ENCODE measurements around the gene MAGI1. TPM values are rescaled to one million over a fixed set of nuclear protein-coding genes. Genes with fewer than 3 reads are reported as not detected.

MAGI1 gene
- total and polyA plus RNA-seq, 2 donors (not counting 1 experiment from before 2014, with no cell fraction given), result 0.10 to 0.22 TPM

DNA sequence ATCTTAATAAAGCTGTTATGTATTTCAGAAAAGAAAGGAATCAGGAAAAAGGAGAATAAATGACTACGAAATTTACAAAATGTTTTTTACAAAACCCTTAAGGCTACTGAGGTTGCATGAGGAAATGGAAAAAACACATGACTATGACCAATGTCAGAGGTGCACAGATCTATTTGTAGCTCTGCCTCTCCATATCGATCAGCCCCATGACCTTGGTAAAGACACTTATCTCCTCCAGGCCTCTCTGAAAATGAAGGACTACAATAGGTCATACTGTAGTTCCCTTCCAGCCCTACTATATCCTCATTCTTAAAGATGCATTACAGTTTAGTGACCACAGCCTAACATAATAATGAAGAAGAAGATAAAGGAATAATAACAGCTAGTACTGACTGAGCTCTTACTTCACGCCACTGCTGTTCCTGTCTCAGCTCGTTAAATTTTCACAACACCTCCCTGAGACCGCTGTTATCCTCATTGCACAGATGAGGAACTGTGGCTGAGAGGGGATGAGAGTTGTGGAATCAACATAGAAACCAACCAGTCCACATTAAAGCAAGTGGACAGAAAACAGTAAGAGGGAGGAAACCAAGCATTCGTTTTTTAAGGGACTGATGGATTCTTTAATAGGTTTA lies 163.2 kb downstream of the MAGI1 start:
- H3K27ac ChIP-seq (ENCODE audit: low read length in 2 of 2), result no peak overlapping the region
- H2AFZ ChIP-seq (ENCODE audit: insufficient read depth, low read depth, low read length, poor library complexity, severe bottlenecking), result no peak overlapping the region
- no peak overlapping the region for H3K27ac Mint-ChIP-seq
- H3K4me1 ChIP-seq (ENCODE audit: control insufficient read depth in 2 of 2, insufficient read depth in 2 of 2, low read length in 2 of 2), result no peaks in the 10 kb centered on the region
- H3K9me3 ChIP-seq (ENCODE audit: control extremely low read depth in 1 of 3, control insufficient read depth in 2 of 3, insufficient read depth in 1 of 3, low read length in 2 of 3), result peaks cover 0 to 3% (median 0%) of the 10 kb centered on the region in 3 donors
- CTCF ChIA-PET, result interaction anchor here (1.4 kb wide), 1 partner anchor 12 kb away, joined by 4 read pairs; no protein-coding TSS in a partner anchor
- no peak overlapping the region for H3K4me2 ChIP-seq (replicated peaks; ENCODE audit: low read depth, low read length, poor library complexity, severe bottlenecking)
- no peak overlapping the region for H3K4me3 ChIP-seq (ENCODE audit: control extremely low read depth in 1 of 5, extremely low read depth in 1 of 5, insufficient read depth in 1 of 5, low read depth in 2 of 5, low read length in 4 of 5)
- H3K9ac ChIP-seq (ENCODE audit: low read length), result no peak overlapping the region
- H3K9me3 Mint-ChIP-seq (ENCODE audit: insufficient read depth), result no peaks in the 10 kb centered on the region
- H3K27me3 ChIP-seq (replicated peaks in 1 of 4; ENCODE audit: control extremely low read depth in 1 of 4, control insufficient read depth in 3 of 4, insufficient read depth in 4 of 4, low read length in 3 of 4), result no peaks in the 10 kb centered on the region
- H4K20me1 ChIP-seq (ENCODE audit: control insufficient read depth, insufficient read depth, low read length, poor library complexity, severe bottlenecking), result no peaks in the 10 kb centered on the region
- POLR2A ChIA-PET, result no interaction called here
- no peaks in the 10 kb centered on the region for H3K79me2 ChIP-seq (ENCODE audit: control insufficient read depth, insufficient read depth, low read length)
- intact Hi-C loops (cut with micrococcal nuclease), result no loop called here
- no peak for DNase-seq
- H3K4me3 Mint-ChIP-seq, result no peak overlapping the region
- H3K27me3 Mint-ChIP-seq, result no peaks in the 10 kb centered on the region
- TF ChIP-seq, protein P1, sequence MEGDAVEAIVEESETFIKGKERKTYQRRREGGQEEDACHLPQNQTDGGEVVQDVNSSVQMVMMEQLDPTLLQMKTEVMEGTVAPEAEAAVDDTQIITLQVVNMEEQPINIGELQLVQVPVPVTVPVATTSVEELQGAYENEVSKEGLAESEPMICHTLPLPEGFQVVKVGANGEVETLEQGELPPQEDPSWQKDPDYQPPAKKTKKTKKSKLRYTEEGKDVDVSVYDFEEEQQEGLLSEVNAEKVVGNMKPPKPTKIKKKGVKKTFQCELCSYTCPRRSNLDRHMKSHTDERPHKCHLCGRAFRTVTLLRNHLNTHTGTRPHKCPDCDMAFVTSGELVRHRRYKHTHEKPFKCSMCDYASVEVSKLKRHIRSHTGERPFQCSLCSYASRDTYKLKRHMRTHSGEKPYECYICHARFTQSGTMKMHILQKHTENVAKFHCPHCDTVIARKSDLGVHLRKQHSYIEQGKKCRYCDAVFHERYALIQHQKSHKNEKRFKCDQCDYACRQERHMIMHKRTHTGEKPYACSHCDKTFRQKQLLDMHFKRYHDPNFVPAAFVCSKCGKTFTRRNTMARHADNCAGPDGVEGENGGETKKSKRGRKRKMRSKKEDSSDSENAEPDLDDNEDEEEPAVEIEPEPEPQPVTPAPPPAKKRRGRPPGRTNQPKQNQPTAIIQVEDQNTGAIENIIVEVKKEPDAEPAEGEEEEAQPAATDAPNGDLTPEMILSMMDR (IDR thresholded peaks at IDR 0.05), result no peak
- TF ChIP-seq EZH2 (IDR thresholded peaks at IDR 0.05; ENCODE audit: borderline replicate concordance, insufficient read depth, low read depth, low read length, poor library complexity, severe bottlenecking), result no peak
- no peak for ATAC-seq (ENCODE audit: low read depth)
- no peaks in the 10 kb centered on the region for H3K4me1 Mint-ChIP-seq
- 83% methylated on average over 2 of the region's 6 CpGs for WGBS (ENCODE audit: insufficient coverage)
- H3K36me3 ChIP-seq (replicated peaks in 1 of 2; ENCODE audit: control extremely low read depth in 1 of 2, control insufficient read depth in 1 of 2, extremely low read depth in 1 of 2, insufficient read depth in 2 of 2, low read length in 1 of 2), result no peaks in the 10 kb centered on the region

DNA sequence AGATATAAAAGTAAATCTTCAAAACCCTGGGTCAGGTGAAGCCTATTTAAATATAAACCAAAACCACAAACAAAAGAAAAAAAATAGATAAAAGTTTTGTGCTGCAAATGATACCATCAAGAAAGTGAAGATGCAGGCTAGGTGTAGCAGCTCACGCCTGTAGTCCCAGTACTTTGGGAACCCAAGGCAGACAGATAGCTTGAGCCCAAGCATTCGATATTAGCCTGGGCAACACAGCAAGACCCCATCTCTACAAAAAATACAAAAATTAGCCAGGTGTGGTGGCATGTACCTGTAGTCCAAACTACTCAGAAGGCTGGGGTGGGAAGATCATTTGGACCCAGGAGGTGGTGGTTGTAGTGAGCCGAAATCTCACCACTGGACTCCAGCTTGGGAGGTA lies 164.8 kb downstream of the MAGI1 start:
- TF ChIP-seq EZH2 (IDR thresholded peaks at IDR 0.05; ENCODE audit: borderline replicate concordance, insufficient read depth, low read depth, low read length, poor library complexity, severe bottlenecking), result no peak
- TF ChIP-seq, protein P1 (IDR thresholded peaks at IDR 0.05), result no peak
- no peak overlapping the region for H3K4me2 ChIP-seq (replicated peaks; ENCODE audit: low read depth, low read length, poor library complexity, severe bottlenecking)
- Mint-ChIP-seq H3K27ac (no peak overlapping the region), H3K4me1 (no peaks in the 10 kb centered on the region), H3K27me3 (no peaks in the 10 kb centered on the region), H3K9me3 (ENCODE audit: insufficient read depth) (no peaks in the 10 kb centered on the region), H3K4me3 (no peak overlapping the region)
- no peaks in the 10 kb centered on the region for H3K36me3 ChIP-seq (replicated peaks in 1 of 2; ENCODE audit: control extremely low read depth in 1 of 2, control insufficient read depth in 1 of 2, extremely low read depth in 1 of 2, insufficient read depth in 2 of 2, low read length in 1 of 2)
- no peak overlapping the region for H3K4me3 ChIP-seq (ENCODE audit: control extremely low read depth in 1 of 5, extremely low read depth in 1 of 5, insufficient read depth in 1 of 5, low read depth in 2 of 5, low read length in 4 of 5)
- intact Hi-C loops (cut with micrococcal nuclease), result no loop called here
- H2AFZ ChIP-seq (ENCODE audit: insufficient read depth, low read depth, low read length, poor library complexity, severe bottlenecking), result no peak overlapping the region
- H4K20me1 ChIP-seq (ENCODE audit: control insufficient read depth, insufficient read depth, low read length, poor library complexity, severe bottlenecking), result no peaks in the 10 kb centered on the region
- DNase-seq (no peak), ATAC-seq (ENCODE audit: low read depth) (no peak)
- no peak overlapping the region for H3K27ac ChIP-seq (ENCODE audit: low read length in 2 of 2)
- H3K9ac ChIP-seq (ENCODE audit: low read length), result no peak overlapping the region
- H3K27me3 ChIP-seq (replicated peaks in 1 of 4; ENCODE audit: control extremely low read depth in 1 of 4, control insufficient read depth in 3 of 4, insufficient read depth in 4 of 4, low read length in 3 of 4), result no peaks in the 10 kb centered on the region
- H3K79me2 ChIP-seq (ENCODE audit: control insufficient read depth, insufficient read depth, low read length), result no peaks in the 10 kb centered on the region
- POLR2A ChIA-PET, result no interaction called here
- H3K4me1 ChIP-seq (ENCODE audit: control insufficient read depth in 2 of 2, insufficient read depth in 2 of 2, low read length in 2 of 2), result no peaks in the 10 kb centered on the region
- CTCF ChIA-PET, result no interaction called here
- WGBS (ENCODE audit: insufficient coverage), result 94% methylated on average over 2 of the region's 3 CpGs
- peaks cover 0 to 3% (median 0%) of the 10 kb centered on the region in 3 donors for H3K9me3 ChIP-seq (ENCODE audit: control extremely low read depth in 1 of 3, control insufficient read depth in 2 of 3, insufficient read depth in 1 of 3, low read length in 2 of 3)
